Keratinocyte (primary cell): Measurements from ENCODE around the gene DIS3L2. TPM values are rescaled to one million over a fixed set of nuclear protein-coding genes. Genes with fewer than 3 reads are reported as not detected.

Experiments
- DNase-seq: peaks from one replicate; pipeline ENCODE4 v3.0.0-alpha.2; 2011; ENCODE audit warnings: low read depth, missing footprints, low spot score
- FAIRE-seq: peaks from 2 replicates; lab custom pipeline; 2011; peaks lifted over from hg19 to GRCh38; lab: Jason Lieb, UNC
- H2AFZ ChIP-seq: 2 replicates; pipeline ENCODE4 v1.6.0; 2012; ENCODE audit warnings: low read length, control low read depth, inconsistent platforms; ENCODE audit not compliant: control insufficient read depth
- H3K27ac ChIP-seq: 2 replicates; pipeline ENCODE4 v1.5.1; 2011; ENCODE audit warnings: low read length; ENCODE audit not compliant: control insufficient read depth, insufficient read depth
- H3K27me3 ChIP-seq: 3 replicates; pipeline ENCODE4 v1.6.0; 2011; ENCODE audit warnings: low read length; ENCODE audit not compliant: control insufficient read depth, insufficient read depth; ENCODE audit errors: extremely low read depth
- H3K36me3 ChIP-seq, 2 experiments: 2 replicates in 1 of 2; 3 replicates in 1 of 2; pipeline ENCODE4 v1.5.1; 2011; ENCODE audit warnings: low read length in 2 of 2, mild to moderate bottlenecking in 1 of 2; ENCODE audit not compliant: control insufficient read depth in 2 of 2, insufficient read depth in 2 of 2; ENCODE audit errors: extremely low read depth in 1 of 2
- H3K4me1 ChIP-seq: 3 replicates; pipeline ENCODE4 v1.5.1; 2011; ENCODE audit warnings: low read length; ENCODE audit not compliant: control insufficient read depth, insufficient read depth; ENCODE audit errors: extremely low read depth
- H3K4me2 ChIP-seq: 3 replicates; pipeline ENCODE4 v1.6.0; 2011; ENCODE audit warnings: low read depth, low read length; ENCODE audit not compliant: control insufficient read depth, insufficient read depth; ENCODE audit errors: extremely low read depth
- H3K4me3 ChIP-seq, 3 experiments: fragments of 200-600 bp in 1 of 3; sonication (generic) in 1 of 3; 2 replicates in 2 of 3; 3 replicates in 1 of 3; pipeline ENCODE4 v1.5.1; 2011 to 2016; ENCODE audit warnings: low read length in 3 of 3, mild to moderate bottlenecking in 3 of 3, control low read depth in 2 of 3, inconsistent platforms in 1 of 3, low read depth in 1 of 3, mixed read lengths in 1 of 3, mixed run types in 1 of 3, moderate library complexity in 1 of 3; ENCODE audit not compliant: control insufficient read depth in 2 of 3, insufficient read depth in 2 of 3; ENCODE audit errors: extremely low read depth in 1 of 3
- H3K79me2 ChIP-seq: 2 replicates; pipeline ENCODE4 v1.6.0; 2012; ENCODE audit warnings: low read length; ENCODE audit not compliant: control insufficient read depth, insufficient read depth
- H3K9ac ChIP-seq: 3 replicates; pipeline ENCODE4 v1.6.0; 2011; ENCODE audit warnings: low read length; ENCODE audit not compliant: control insufficient read depth, insufficient read depth; ENCODE audit errors: extremely low read depth
- H3K9me1 ChIP-seq: 3 replicates; pipeline ENCODE4 v1.6.0; 2011; ENCODE audit warnings: low read length; ENCODE audit not compliant: control insufficient read depth, insufficient read depth; ENCODE audit errors: extremely low read depth
- H3K9me3 ChIP-seq: 2 replicates; pipeline ENCODE4 v1.5.1; 2012; ENCODE audit warnings: low read depth, low read length; ENCODE audit not compliant: control insufficient read depth
- H4K20me1 ChIP-seq: 3 replicates; pipeline ENCODE4 v1.6.0; 2011; ENCODE audit warnings: low read length; ENCODE audit not compliant: control insufficient read depth, insufficient read depth; ENCODE audit errors: extremely low read depth
- EZH2 ChIP-seq: IDR thresholded peaks from one replicate; pipeline ENCODE4 v1.6.1; 2012; ENCODE audit warnings: inconsistent platforms, mild to moderate bottlenecking, low read length, moderate library complexity
- dilution Hi-C: fragments of 300-500 bp; cut with MboI; formaldehyde crosslinking; loops from one replicate; pipeline ENCODE4 v1.7.0; 2020; ENCODE audit warnings: low sequenced_read_pairs; ENCODE audit not compliant: extremely low pct_ligation_motif_present
- polyA plus RNA-seq, 5 experiments: library from polyadenylated mRNA; depleted of rRNA in 3 of 5; stranded (reverse) in 3 of 5; stranded (forward) in 1 of 5; unstranded in 1 of 5; fragments of >200 nt; gene quantifications; 1 replicate in 1 of 5; 2 replicates in 3 of 5; 3 replicates in 1 of 5; pipeline versions ENCODE4 v1.2.1 to v1.2.3, GENCODE V29; 2011 to 2012; ENCODE audit warnings: missing spikeins in 2 of 5, low read depth in 1 of 5, low replicate concordance in 1 of 5
- TF ChIP-seq, protein P1 (sequence below), 3 experiments: IDR thresholded peaks in 1 of 3; conservative IDR thresholded peaks in 1 of 3; optimal IDR thresholded peaks in 1 of 3; 2 replicates in 2 of 3; 3 replicates in 1 of 3; pipeline versions ENCODE3 to v1.5.1; 2011; ENCODE audit warnings: low read length in 3 of 3, mild to moderate bottlenecking in 3 of 3, moderate library complexity in 2 of 3, control low read depth in 1 of 3, inconsistent platforms in 1 of 3; ENCODE audit not compliant: insufficient read depth in 2 of 3; ENCODE audit errors: extremely low read depth in 1 of 3

Gene DIS3L2
- polyA plus RNA-seq, 1 donor (not counting 4 experiments of a cell fraction or from before 2014, with no cell fraction given), result 8.6 TPM

DNA sequence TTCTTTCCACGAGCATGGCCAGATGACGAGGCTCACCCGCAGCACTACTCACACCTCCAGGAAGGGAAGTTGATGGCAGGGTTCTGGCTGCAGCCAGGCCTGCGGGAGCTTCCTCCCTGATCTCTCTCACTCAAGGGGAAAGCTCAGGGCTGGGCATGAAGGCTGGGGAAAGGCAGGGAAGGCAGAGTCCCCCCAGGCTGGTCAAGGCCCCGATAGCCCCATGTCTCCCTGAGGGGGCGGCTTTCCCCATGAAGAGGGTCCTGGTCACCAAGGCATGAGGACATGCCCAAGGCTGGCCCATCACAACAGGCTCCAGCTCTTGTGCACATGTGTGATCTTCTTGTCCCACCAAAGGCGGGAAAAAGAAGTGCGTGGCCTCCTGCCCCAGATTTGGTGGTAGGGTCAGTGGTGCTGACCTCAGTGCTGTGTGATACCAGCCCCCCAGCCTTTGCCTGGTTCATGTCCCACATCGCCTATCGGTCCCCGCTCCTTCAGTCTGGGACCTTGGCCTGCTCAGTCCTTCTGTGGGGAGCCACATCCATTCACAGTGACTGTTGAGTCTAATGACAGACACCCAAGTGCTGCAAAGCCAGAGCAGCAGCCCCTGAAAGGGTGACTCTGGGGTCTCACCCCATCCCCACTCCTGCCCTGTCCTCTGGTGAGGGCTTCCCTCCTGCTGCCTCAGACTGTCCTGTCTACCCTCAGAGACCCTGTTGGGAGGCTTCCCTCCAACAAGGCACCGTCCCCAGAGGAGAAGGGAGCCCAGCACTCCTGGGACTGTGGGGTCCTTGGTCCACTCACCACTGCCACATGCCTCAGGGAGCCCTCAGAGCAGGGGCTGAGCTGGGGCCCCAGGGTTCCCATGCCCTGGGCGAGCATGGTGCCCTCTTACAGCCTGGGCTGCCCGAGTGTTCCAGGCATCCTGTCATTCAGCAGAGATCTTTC lies 367.3 kb downstream of the DIS3L2 start:
- Histone ChIP-seq H3K27me3 (no peaks in the 10 kb centered on the region), H3K27ac (no peak overlapping the region), H4K20me1 (peaks cover 4% of the 10 kb centered on the region), H3K79me2 (no peaks in the 10 kb centered on the region), H3K36me3 (no peaks in the 10 kb centered on the region), H2AFZ (no peak overlapping the region), H3K4me3 (no peak overlapping the region), H3K4me1 (peaks cover 3% of the 10 kb centered on the region), H3K4me2 (no peak overlapping the region), H3K9me1 (no peaks in the 10 kb centered on the region), H3K9ac (no peak overlapping the region), H3K9me3 (no peaks in the 10 kb centered on the region)
- FAIRE-seq (no peak), DNase-seq (no peak)
- no peak for TF ChIP-seq EZH2
- TF ChIP-seq, protein P1, sequence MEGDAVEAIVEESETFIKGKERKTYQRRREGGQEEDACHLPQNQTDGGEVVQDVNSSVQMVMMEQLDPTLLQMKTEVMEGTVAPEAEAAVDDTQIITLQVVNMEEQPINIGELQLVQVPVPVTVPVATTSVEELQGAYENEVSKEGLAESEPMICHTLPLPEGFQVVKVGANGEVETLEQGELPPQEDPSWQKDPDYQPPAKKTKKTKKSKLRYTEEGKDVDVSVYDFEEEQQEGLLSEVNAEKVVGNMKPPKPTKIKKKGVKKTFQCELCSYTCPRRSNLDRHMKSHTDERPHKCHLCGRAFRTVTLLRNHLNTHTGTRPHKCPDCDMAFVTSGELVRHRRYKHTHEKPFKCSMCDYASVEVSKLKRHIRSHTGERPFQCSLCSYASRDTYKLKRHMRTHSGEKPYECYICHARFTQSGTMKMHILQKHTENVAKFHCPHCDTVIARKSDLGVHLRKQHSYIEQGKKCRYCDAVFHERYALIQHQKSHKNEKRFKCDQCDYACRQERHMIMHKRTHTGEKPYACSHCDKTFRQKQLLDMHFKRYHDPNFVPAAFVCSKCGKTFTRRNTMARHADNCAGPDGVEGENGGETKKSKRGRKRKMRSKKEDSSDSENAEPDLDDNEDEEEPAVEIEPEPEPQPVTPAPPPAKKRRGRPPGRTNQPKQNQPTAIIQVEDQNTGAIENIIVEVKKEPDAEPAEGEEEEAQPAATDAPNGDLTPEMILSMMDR (optimal IDR thresholded peaks at IDR 0.05 in 1 of 3, IDR thresholded peaks at IDR 0.05 in 1 of 3, conservative IDR thresholded peaks at IDR 0.05 in 1 of 3; ENCODE audit: extremely low read depth in 1 of 3, insufficient read depth in 2 of 3, low read length in 3 of 3), result no peak
- dilution Hi-C loops, result no loop called here

DNA sequence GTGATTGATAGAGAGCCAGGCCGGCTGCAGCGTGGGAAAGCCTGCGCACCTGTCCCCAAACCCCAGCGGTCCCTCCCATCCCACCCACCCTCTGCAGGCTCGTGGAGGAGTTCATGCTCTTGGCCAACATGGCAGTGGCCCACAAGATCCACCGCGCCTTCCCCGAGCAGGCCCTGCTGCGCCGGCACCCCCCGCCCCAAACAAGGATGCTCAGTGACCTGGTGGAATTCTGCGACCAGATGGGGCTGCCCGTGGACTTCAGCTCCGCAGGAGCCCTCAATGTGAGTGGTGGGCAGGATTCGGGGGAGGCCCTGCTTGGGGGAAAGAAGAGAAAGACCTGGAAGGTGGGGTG lies 368.2 kb downstream of the DIS3L2 start:
- Histone ChIP-seq H3K27me3 (no peaks in the 10 kb centered on the region), H3K4me2 (no peak overlapping the region), H3K9me1 (no peaks in the 10 kb centered on the region), H3K4me1 (peaks cover 3% of the 10 kb centered on the region), H4K20me1 (peaks cover 4% of the 10 kb centered on the region), H3K4me3 (no peak overlapping the region), H3K9ac (no peak overlapping the region), H3K27ac (no peak overlapping the region), H2AFZ (no peak overlapping the region), H3K9me3 (no peaks in the 10 kb centered on the region), H3K36me3 (no peaks in the 10 kb centered on the region), H3K79me2 (no peaks in the 10 kb centered on the region)
- dilution Hi-C loops, result no loop called here
- DNase-seq (no peak), FAIRE-seq (no peak)
- TF ChIP-seq, protein P1 (optimal IDR thresholded peaks at IDR 0.05 in 1 of 3, IDR thresholded peaks at IDR 0.05 in 1 of 3, conservative IDR thresholded peaks at IDR 0.05 in 1 of 3; ENCODE audit: extremely low read depth in 1 of 3, insufficient read depth in 2 of 3, low read length in 3 of 3), result no peak
- no peak for TF ChIP-seq EZH2
